ENCODE data around the gene APCDD1L.
"Not testable (repeated sequence)": the region's sequence is repeated elsewhere in the genome, so short reads cannot be mapped to it uniquely, and the experiment has no call there.

APCDD1L gene

GRCh38 chr20:58544891-58545290, 29.7 kb upstream of the APCDD1L start:
- DNase-seq = no peak

- DNase-seq = no peak
Observed at GRCh38 chr20:58544286-58544685, 29.1 kb upstream of the APCDD1L start.

GRCh38 chr20:58543274-58543673, 28.1 kb upstream of the APCDD1L start:
- DNase-seq = no peak

- no peak for DNase-seq
Observed at GRCh38 chr20:58542411-58543095, 27.4 kb upstream of the APCDD1L start.

- not testable (repeated sequence) for DNase-seq
Observed at GRCh38 chr20:58542034-58542410, 26.8 kb upstream of the APCDD1L start.

- DNase-seq = no peak
Observed at GRCh38 chr20:58538752-58539151, 23.6 kb upstream of the APCDD1L start.

- DNase-seq = no peak
Observed at GRCh38 chr20:58537831-58538230, 22.6 kb upstream of the APCDD1L start.

- DNase-seq = no peak
Observed at GRCh38 chr20:58536289-58536688, 21.1 kb upstream of the APCDD1L start.

- no peak for DNase-seq
Observed at GRCh38 chr20:58531657-58532056, 16.5 kb upstream of the APCDD1L start.

- DNase-seq = no peak
Observed at GRCh38 chr20:58531063-58531462, 15.9 kb upstream of the APCDD1L start.

- DNase-seq = no peak
Observed at GRCh38 chr20:58528412-58528811, 13.2 kb upstream of the APCDD1L start.

GRCh38 chr20:58526411-58526810, 11.2 kb upstream of the APCDD1L start:
- DNase-seq = no peak

- DNase-seq = no peak
Observed at GRCh38 chr20:58524814-58525213, 9.6 kb upstream of the APCDD1L start.

- no peak for DNase-seq
Observed at GRCh38 chr20:58523971-58524315, 8.7 kb upstream of the APCDD1L start.

- DNase-seq = no peak
Observed at GRCh38 chr20:58523072-58523970, 8.1 kb upstream of the APCDD1L start.

- no peak for DNase-seq
Observed at GRCh38 chr20:58522666-58523065, 7.5 kb upstream of the APCDD1L start.

- DNase-seq = no peak
Observed at GRCh38 chr20:58521763-58522162, 6.6 kb upstream of the APCDD1L start.

GRCh38 chr20:58519940-58520712, 4.9 kb upstream of the APCDD1L start:
- no peak for DNase-seq

GRCh38 chr20:58518896-58519593, 3.8 kb upstream of the APCDD1L start:
- DNase-seq = no peak

GRCh38 chr20:58518387-58518786, 3.2 kb upstream of the APCDD1L start:
- DNase-seq = no peak

- no peak for DNase-seq
Observed at GRCh38 chr20:58514321-58515232, 622 bp downstream of the APCDD1L start.
